ENCODE measurements around the gene ZFP42.

Gene ZFP42

DNA sequence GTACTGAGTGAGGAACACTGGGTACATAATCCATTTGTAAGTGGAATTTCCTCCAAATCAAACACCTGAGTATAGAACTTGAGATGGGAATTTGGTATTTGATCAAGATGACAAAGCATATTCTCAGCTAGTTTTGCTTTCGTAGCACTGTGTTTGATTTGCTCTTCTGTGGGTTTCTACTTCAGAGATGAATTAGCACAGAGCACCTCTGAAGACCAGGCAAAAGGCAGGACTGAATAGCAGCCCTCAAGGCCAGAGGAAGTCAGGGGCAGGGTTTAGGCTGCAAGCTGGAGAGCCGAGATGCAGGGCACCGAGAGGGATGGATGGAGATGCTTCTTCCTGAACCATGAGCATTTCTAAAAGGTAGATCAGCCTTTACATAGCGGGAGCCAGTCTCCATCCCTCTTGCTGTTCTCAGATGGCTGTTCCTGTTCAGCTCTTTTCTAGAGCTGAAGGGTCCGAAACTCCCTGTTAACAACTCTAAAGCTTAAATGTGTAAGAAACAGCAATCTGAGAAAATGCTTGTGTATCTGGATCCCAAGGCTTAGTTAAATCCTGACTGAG, 10.8 kb downstream of the ZFP42 start:
- TF ChIP-seq POLR2A (IDR thresholded peaks at IDR 0.05; ENCODE audit: low read length) = no peak
- TF ChIP-seq GATA1 (IDR thresholded peaks at IDR 0.05; ENCODE audit: low read depth, low read length) = no peak
- no peak for DNase-seq

DNA sequence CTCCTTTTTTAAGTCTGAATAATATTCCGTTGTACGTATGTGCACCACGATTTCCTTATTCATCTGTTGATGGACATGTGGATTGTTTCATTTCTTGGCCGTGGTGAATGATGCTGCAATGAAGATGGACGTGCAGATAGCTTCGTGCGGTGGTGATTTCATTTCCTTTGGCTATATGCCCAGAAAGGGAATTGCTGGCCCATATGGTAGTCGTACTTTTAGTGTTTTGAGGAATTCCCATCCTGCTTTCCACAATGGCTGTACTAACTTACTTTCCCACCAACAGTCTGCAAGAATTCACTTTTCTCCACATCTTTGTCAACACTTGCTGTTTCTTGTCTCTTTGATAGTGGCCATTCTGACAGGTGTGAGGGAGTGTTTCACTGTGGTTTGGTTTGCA, 12.8 kb downstream of the ZFP42 start:
- DNase-seq = no peak
- TF ChIP-seq POLR2A (IDR thresholded peaks at IDR 0.05; ENCODE audit: low read length) = no peak
- TF ChIP-seq GATA1 (IDR thresholded peaks at IDR 0.05; ENCODE audit: low read depth, low read length) = no peak

DNA sequence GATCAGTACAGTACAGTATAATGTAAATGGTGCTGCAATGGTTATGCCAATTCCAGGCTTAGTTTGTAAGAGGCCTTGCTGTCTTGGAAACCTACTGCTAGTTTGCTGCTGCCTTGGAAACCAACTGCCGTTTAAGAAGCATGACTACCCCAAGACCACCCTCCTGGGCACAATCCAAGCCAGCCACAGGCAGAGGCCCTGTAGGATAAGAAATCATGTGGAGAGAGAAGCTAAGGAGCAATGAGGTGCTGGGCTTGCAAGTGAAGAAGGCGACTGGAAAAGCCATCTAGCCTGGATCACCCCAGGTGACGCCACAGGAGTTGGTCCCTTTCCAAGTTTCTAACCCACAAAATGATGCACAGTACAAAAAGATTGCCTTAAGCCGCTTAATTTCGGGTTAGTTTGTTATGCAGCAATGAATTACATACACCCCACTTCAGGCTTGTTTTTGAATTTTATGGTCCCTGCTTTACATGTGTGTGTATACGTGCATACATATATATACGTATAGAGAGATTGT, 16.9 kb downstream of the ZFP42 start:
- DNase-seq = no peak
- TF ChIP-seq GATA1 (IDR thresholded peaks at IDR 0.05; ENCODE audit: low read depth, low read length) (no peak), POLR2A (IDR thresholded peaks at IDR 0.05; ENCODE audit: low read length) (no peak)

DNA sequence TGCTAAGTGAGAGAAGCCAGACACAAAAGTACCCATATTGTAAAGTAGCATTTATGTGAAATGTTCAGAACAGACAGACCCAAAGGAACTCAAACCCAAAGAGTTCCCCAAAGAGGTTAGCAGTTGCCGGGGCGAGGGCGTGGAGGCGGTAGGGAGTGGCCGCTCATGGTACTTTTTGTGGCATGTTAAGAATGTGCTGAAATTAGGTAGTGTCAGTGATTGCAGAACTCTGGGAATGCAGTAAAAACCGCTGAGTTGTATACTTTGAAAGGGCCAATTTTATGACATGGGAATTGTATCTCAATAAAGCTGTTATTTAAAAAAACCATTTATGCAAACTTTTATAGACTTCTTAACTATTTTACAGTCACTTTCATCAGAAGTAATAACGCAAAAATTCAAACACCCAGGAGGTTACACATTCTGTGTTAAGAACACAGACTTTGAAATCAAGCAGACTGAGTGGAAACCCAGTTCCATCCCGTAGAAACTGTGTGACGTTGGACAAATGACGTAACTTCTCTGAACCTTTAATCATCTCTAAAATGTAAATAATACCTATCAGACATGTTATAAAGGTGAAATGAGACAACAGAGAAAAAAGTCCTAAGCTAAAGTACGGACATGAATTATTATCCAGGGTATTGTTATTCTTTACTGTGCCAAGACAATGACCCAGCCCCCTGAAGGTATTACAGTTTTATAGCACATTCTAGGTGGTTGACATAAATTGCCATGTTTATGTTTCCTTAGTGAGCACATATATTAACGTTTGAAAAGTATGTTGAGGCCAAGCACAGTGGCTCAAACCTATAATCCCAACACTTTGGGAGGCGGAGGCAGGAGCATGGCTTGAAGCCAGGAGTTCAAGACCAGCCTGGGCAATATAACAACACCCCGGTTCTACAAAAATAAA, 19.7 kb downstream of the ZFP42 start:
- TF ChIP-seq POLR2A (IDR thresholded peaks at IDR 0.05; ENCODE audit: low read length) (no peak), GATA1 (IDR thresholded peaks at IDR 0.05; ENCODE audit: low read depth, low read length) (no peak)
- DNase-seq = no peak

DNA sequence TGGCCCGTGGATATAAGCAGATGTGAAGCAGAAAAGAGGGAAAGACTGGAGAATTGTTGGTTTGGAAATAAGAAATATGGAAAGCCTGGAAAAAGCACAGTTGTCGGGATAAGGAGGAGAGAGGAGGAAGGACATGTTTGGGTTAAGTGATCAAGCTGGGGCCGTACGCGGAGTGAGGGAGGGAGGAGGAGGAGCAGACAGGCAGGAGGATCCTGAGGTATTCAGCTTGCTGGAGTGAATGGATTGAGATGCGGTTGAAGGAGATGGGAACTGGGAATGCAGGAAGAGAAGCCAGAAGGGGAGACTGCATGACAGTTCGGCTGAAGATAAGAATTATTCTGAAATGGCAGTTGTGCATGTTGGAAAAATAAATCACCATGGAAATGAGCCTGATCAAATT, 21.2 kb downstream of the ZFP42 start:
- no peak for TF ChIP-seq GATA1 (IDR thresholded peaks at IDR 0.05; ENCODE audit: low read depth, low read length)
- TF ChIP-seq POLR2A (IDR thresholded peaks at IDR 0.05; ENCODE audit: low read length) = no peak
- no peak for DNase-seq

DNA sequence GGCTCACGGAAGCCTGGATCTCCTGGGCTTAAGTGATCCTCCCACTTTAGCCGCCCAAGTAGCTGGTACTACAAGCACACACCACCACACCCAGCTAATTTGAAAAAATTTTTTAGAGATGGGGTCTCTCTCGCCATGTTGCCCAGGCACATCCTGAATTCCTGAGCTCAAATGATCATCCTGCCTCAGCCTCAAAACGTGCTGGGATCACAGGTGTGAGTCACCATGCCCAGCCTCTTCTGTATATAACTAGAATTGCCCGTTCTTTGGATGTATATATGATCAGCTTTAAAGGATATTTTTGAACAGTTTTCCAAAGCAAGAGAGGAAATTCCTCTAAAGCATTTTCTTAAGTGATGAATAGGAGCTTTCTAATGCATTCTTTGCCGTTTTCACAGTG, 22.7 kb downstream of the ZFP42 start:
- TF ChIP-seq GATA1 (IDR thresholded peaks at IDR 0.05; ENCODE audit: low read depth, low read length) (no peak), POLR2A (IDR thresholded peaks at IDR 0.05; ENCODE audit: low read length) (no peak)
- no peak for DNase-seq

DNA sequence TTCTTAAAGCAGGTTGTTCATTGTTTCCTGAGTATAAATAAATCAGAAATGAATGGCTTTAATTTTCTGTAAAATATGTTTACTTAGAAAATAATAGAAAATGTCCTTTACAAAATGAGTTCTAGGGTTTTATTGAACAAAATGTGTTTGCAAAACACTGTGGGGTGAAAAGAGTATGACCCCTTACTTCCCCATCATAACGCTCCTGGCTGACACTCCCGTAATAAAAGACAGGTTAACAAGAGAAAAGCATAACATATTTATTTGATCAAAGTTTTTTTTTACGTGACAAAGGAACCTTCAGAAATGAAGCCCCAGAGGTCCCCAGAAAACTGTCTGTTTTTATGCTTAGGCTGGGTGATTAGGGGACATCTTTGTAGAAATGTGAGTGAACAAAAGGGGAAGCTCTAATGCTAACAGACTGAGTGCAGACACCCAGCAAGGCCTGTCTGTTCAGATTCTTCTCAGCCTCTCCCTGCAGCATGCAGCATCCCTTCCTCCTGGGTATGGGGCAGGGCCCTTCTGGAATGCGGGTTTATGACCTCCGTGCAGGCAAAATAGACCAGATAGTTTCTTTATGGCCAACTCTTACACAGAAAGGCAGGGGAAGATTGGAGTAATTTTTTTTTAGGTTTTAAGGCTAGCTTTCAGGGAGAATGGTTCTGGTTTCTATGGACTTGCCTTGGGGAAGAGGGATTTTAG, 26.1 kb downstream of the ZFP42 start:
- no peak for TF ChIP-seq POLR2A (IDR thresholded peaks at IDR 0.05; ENCODE audit: low read length)
- no peak for TF ChIP-seq GATA1 (IDR thresholded peaks at IDR 0.05; ENCODE audit: low read depth, low read length)
- DNase-seq = no peak

DNA sequence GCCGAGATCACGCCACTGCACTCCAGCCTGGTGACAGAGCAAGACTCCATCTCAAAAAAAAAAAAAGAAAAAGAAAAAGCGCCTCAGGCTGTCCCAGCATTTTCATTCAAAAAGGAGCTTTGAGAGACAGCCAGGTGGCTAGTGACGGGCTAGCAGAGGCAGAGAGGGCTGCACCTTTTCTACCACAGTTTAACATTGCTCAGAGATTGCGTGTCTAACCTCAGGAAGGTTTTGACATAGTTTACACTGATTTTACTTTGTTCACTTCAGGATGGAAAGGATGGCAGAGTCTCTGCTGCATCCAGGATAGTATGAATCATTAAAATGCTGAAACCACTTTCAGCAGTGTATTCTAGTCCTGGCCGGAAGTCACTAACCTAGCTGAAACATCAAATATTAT, 28.1 kb downstream of the ZFP42 start:
- TF ChIP-seq GATA1 (IDR thresholded peaks at IDR 0.05; ENCODE audit: low read depth, low read length) (no peak), POLR2A (IDR thresholded peaks at IDR 0.05; ENCODE audit: low read length) (no peak)
- no peak for DNase-seq

DNA sequence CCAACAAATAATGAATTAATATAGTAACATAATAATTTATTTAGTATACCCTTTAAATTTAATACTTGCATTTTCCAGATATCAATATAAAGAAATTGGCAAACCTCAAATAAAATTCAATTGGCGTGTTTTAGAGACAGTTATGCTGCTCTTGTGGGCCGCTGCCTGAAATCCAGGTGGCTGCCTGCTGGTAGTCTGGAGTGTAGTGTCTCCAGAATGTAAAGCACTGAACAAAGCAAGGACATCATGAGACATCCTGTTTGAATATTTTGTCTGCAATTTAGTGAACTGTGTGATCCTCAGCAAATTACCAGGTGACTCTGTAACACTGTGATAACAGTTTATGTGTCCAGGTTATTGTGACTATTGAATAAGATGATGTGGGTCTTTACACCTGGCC, 29.9 kb downstream of the ZFP42 start:
- DNase-seq = no peak
- no peak for TF ChIP-seq POLR2A (IDR thresholded peaks at IDR 0.05; ENCODE audit: low read length)
- no peak for TF ChIP-seq GATA1 (IDR thresholded peaks at IDR 0.05; ENCODE audit: low read depth, low read length)

DNA sequence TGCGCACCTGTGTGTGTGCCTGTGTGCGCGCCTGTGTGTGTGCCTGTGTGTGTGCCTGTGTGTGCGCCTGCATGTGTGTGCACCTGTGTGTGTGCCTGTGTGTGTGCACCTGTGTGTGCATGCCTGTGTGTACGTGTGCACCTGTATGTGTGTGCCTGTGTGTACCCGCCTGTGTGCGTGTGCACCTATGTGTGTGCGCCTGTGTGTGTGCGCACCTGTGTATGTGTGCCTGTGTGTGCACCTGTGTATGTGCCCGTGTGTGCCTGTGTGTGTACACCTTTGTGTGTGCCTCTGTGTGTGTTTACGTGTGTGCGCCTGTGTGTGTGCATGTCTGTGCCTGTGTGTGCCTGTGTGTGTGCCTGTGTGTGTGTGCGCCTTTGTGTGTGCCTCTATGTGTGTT, 33.5 kb downstream of the ZFP42 start:
- DNase-seq = no peak
- no peak for TF ChIP-seq POLR2A (IDR thresholded peaks at IDR 0.05; ENCODE audit: low read length)
- no peak for TF ChIP-seq GATA1 (IDR thresholded peaks at IDR 0.05; ENCODE audit: low read depth, low read length)

DNA sequence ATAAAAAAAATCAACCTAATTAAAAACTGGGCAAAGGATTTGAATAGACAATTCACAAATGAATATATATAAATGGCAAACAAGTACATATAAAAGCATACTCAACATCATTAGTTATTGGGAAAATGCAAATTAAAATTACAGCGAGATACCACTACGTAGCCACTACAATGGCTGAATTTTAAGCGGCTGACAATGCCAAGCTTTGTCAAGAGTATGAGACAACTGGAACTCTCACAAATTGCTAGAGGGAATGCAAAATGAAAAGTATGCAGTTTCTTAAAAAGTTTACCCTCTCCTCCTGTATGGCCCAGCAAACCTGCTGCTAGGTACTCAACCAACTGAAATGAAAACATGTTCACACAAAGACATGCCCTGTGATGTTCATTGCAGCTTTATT, 34.8 kb downstream of the ZFP42 start:
- no peak for DNase-seq
- TF ChIP-seq GATA1 (IDR thresholded peaks at IDR 0.05; ENCODE audit: low read depth, low read length) = no peak
- TF ChIP-seq POLR2A (IDR thresholded peaks at IDR 0.05; ENCODE audit: low read length) = no peak

DNA sequence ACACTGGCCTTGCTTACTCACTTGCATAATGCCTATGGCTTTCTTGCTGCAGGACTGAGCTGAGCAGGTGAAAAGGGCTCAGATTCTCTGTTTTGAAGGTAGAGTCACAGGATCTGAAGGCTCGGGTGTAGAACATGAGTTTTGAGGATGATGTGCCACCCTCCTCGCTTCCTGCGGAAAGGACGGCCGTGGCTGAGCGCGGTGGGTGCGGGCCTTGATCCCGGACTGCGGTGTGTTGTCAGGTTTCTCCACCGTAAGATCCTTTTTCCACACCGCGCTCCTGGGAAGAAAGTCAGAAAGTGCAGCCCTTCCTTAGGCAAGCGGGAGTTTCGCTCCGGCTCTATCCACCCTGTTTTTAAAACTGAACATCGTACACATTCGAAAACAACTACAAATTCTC, 36.2 kb downstream of the ZFP42 start:
- no peak for DNase-seq
- no peak for TF ChIP-seq GATA1 (IDR thresholded peaks at IDR 0.05; ENCODE audit: low read depth, low read length)
- TF ChIP-seq POLR2A (IDR thresholded peaks at IDR 0.05; ENCODE audit: low read length) = no peak

DNA sequence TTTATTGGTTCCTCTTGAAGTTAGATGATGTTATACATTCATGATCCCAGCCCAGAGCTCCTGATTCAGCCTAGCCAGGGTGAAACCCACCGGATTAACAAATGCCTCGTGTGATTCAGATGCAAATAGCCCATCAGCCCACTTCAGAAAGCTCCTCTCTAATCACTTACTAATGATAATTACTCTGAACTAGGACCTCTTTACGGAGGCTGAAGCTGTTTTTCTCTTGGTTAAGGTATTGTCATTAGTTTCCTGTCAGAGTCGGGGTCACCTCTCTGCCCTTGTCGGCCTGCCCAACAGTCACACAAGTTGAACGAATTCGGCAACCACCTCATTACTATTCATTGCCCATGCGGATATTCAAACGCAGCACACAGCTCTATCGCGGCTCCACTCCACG, 36.6 kb downstream of the ZFP42 start:
- TF ChIP-seq GATA1 (IDR thresholded peaks at IDR 0.05; ENCODE audit: low read depth, low read length) = no peak
- DNase-seq = no peak

DNA sequence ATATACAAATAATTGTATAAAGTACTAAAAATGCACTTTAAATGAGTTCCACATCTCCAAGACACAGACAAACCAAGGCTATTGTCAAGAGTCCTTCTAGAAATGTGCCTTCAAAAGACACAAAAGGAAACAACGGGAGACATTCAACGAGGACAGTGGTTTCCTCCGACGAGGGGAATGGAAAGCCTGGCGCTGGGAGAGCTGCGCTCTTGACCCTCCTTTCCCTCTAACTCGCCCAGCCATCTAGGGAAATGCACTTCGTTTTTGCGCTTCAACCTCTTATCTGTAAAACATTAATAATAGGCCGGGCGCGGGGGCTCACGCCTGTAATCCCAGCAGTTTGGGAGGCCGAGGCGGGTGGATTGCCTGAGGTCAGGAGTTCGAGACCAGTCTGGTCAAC, 37.0 kb downstream of the ZFP42 start:
- TF ChIP-seq GATA1 (IDR thresholded peaks at IDR 0.05; ENCODE audit: low read depth, low read length) = no peak
- no peak for TF ChIP-seq POLR2A (IDR thresholded peaks at IDR 0.05; ENCODE audit: low read length)
- DNase-seq = no peak
